Measurements from ENCODE around the gene PMM1.

PMM1 gene

GRCh38 chr22:41587347-41587723, 2.3 kb downstream of the PMM1 start:
- no peak for TF ChIP-seq CTCF (IDR thresholded peaks at IDR 0.05)
- DNase-seq, result no peak
- Histone ChIP-seq H3K27me3 (no peaks in the 10 kb centered on the region), H3K27ac (no peak overlapping the region), H3K4me1 (peaks cover 0 to 22% (median 11%) of the 10 kb centered on the region in 4 donors), H3K9me3 (no peaks in the 10 kb centered on the region), H3K4me3 (no peak overlapping the region), H3K36me3 (peaks cover 14 to 38% (median 26%) of the 10 kb centered on the region in 3 donors)
- intact Hi-C loops (cut with DNase I; ENCODE audit: low total_unique reads), result no loop called here

GRCh38 chr22:41585898-41586297, 3.7 kb downstream of the PMM1 start:
- peaks cover 0 to 22% (median 11%) of the 10 kb centered on the region in 4 donors for H3K4me1 ChIP-seq
- intact Hi-C loops (cut with DNase I; ENCODE audit: low total_unique reads), result no loop called here
- H3K36me3 ChIP-seq, result peaks cover 15 to 53% (median 37%) of the 10 kb centered on the region in 3 donors
- DNase-seq, result no peak
- H3K4me3 ChIP-seq, result no peak overlapping the region
- TF ChIP-seq CTCF (IDR thresholded peaks at IDR 0.05), result no peak
- no peaks in the 10 kb centered on the region for H3K9me3 ChIP-seq
- H3K27ac ChIP-seq, result no peak overlapping the region
- H3K27me3 ChIP-seq, result no peaks in the 10 kb centered on the region

GRCh38 chr22:41584881-41585280, 4.8 kb downstream of the PMM1 start:
- peaks cover 0 to 16% (median 11%) of the 10 kb centered on the region in 4 donors for H3K4me1 ChIP-seq

GRCh38 chr22:41582694-41583093, 6.9 kb downstream of the PMM1 start:
- H3K4me1 ChIP-seq, result peaks cover 0 to under 1% (median 0%) of the 10 kb centered on the region in 4 donors
- no peaks in the 10 kb centered on the region for H3K9me3 ChIP-seq
- H3K27me3 ChIP-seq, result no peaks in the 10 kb centered on the region
- intact Hi-C loops (cut with DNase I; ENCODE audit: low total_unique reads), result no loop called here
- no peak overlapping the region for H3K4me3 ChIP-seq
- peaks cover 15 to 85% (median 57%) of the 10 kb centered on the region in 3 donors for H3K36me3 ChIP-seq
- no peak for DNase-seq
- TF ChIP-seq CTCF (IDR thresholded peaks at IDR 0.05), result no peak
- H3K27ac ChIP-seq, result no peak overlapping the region

More at GRCh38 chr22:41584881-41585280, 4.8 kb downstream of the PMM1 start:
- intact Hi-C loops (cut with DNase I; ENCODE audit: low total_unique reads), result no loop called here
- Histone ChIP-seq H3K27ac (no peak overlapping the region), H3K27me3 (no peaks in the 10 kb centered on the region), H3K9me3 (no peaks in the 10 kb centered on the region), H3K36me3 (peaks cover 15 to 63% (median 44%) of the 10 kb centered on the region in 3 donors), H3K4me3 (no peak overlapping the region)
- DNase-seq, result no peak
- TF ChIP-seq CTCF (IDR thresholded peaks at IDR 0.05), result no peak

- no peak for TF ChIP-seq CTCF (IDR thresholded peaks at IDR 0.05)
- Histone ChIP-seq H3K4me3 (no peak overlapping the region), H3K27me3 (no peaks in the 10 kb centered on the region), H3K27ac (no peak overlapping the region), H3K9me3 (no peaks in the 10 kb centered on the region), H3K36me3 (peaks cover 15 to 100% (median 67%) of the 10 kb centered on the region in 3 donors), H3K4me1 (peaks cover 0 to 9% (median 6%) of the 10 kb centered on the region in 4 donors)
- DNase-seq, result no peak
- intact Hi-C loops (cut with DNase I; ENCODE audit: low total_unique reads), result no loop called here
These were observed 9.7 kb downstream of the PMM1 start for GRCh38 chr22:41579997-41580355.

All from tibial artery (tissue), 4 donors.